Ovary (tissue), 9 donors: Measurements from ENCODE around the gene PSME2. TPM values are rescaled to one million over a fixed set of nuclear protein-coding genes. Genes with fewer than 3 reads are reported as not detected.
A peak's percentile ranks its signal among the peaks of the same experiment; 100 is the strongest.

ENCODE experiments used
- DNase-seq, 5 donors: peaks; one replicate each; pipeline ENCODE4 v3.0.0-alpha.2; 2019 to 2020
- H3K27ac ChIP-seq, 2 donors: fragments of 200-600 bp; one replicate each; pipeline versions ENCODE4 v1.5.1 to v1.8.0; 2019 to 2022
- H3K27me3 ChIP-seq: fragments of 200-600 bp; one replicate; pipeline ENCODE4 v1.8.0; 2022
- H3K36me3 ChIP-seq: fragments of 200-600 bp; sonication (generic); one replicate; pipeline ENCODE4 v1.5.1; 2019
- H3K4me1 ChIP-seq: one replicate; pipeline ENCODE4 v1.8.1; 2013; ENCODE audit warnings: mild to moderate bottlenecking, moderate library complexity; ENCODE audit not compliant: insufficient read depth
- H3K4me3 ChIP-seq: fragments of 200-600 bp; sonication (generic); one replicate; pipeline ENCODE4 v1.5.1; 2017
- H3K9me3 ChIP-seq, 2 donors: fragments of 200-600 bp in 1 of 2; sonication (generic) in 1 of 2; one replicate each; pipeline versions ENCODE4 v1.5.1 to v1.8.1; 2013 to 2019; ENCODE audit warnings: mild to moderate bottlenecking in 1 of 2, moderate library complexity in 1 of 2
- CTCF ChIP-seq, 3 donors: fragments of 450-650 bp in 2 of 3; fragments of 200-600 bp in 1 of 3; IDR thresholded peaks; one replicate each; pipeline versions ENCODE4 v1.5.1 to v1.8.0; 2016 to 2022; ENCODE audit warnings: antibody characterized with exemption in 3 of 3, mild to moderate bottlenecking in 1 of 3
- EP300 ChIP-seq: sonication (generic); formaldehyde crosslinking; IDR thresholded peaks from one replicate; pipeline ENCODE4 v1.6.1; 2017; ENCODE audit warnings: antibody characterized with exemption
- POLR2A ChIP-seq: fragments of 450-650 bp; IDR thresholded peaks from one replicate; pipeline ENCODE4 v1.6.1; 2017; ENCODE audit warnings: antibody characterized with exemption, mild to moderate bottlenecking, moderate library complexity
- WGBS, 3 donors: extraction: QIAGEN DNeasy Blood & Tissue Kit in 1 of 3; methylation state at CpG; one replicate each; pipeline versions ENCODE4 v1.1.5 to v1.1.7; 2013 to 2017; 5-methylcytosine and 5-hydroxymethylcytosine counted together
- intact Hi-C, 4 donors: fragments of 100-400 bp; cut with DNase I; formaldehyde crosslinking; loops; one replicate each; pipeline versions ENCODE4 v1.11.0 to v1.15.1; 2022 to 2023
- polyA plus RNA-seq, 2 donors: library from polyadenylated mRNA; stranded (reverse); fragments of 200-250 nt in 1 of 2; fragments of 350-450 nt in 1 of 2; fragmentation: Illumina TruSeq in 1 of 2; extraction: RNeasy Lipid Tissue Mini Kit (QIAGEN cat#74804) in 1 of 2; gene quantifications; one replicate each; pipeline ENCODE4 v1.2.3, GENCODE V29; 2013 to 2014
- total RNA-seq, 7 donors: library from RNA; depleted of rRNA in 2 of 7; stranded (reverse); fragments of >200 nt in 2 of 7; fragmentation: NEBNext Ultra II Directional in 3 of 7; extraction: Animal tissue kit (Norgen Biotek cat#: 25700) in 3 of 7; gene quantifications; one replicate each; pipeline versions ENCODE4 v1.1.0 to v1.2.4, GENCODE V29; 2016 to 2023
- donor health status: DM: no; HTN: no; CAD: no; lungs with moderate emphysema.
- donor health status: DM: no; HTN: no; CAD: no.
- donor health status: Bipolar disorder and iron deficiency.
- donor health status: DM: yes; HTN: yes; CAD: no.
- donor health status: DM: no; HTN: no; CAD: no.
- donor health status: DM: yes; HTN: yes; CAD: no.

Gene PSME2
- total and polyA plus RNA-seq, 9 donors, result 34.7 to 160 (median 95.6) TPM

GRCh38 chr14:24189059-24189375, 42.6 kb upstream of the PSME2 start:
- intact Hi-C loops, result no loop called here
- Histone ChIP-seq H3K27ac (no peak overlapping the region), H3K36me3 (no peaks in the 10 kb centered on the region), H3K4me1 (peaks cover 2% of the 10 kb centered on the region), H3K4me3 (no peak overlapping the region), H3K27me3 (no peaks in the 10 kb centered on the region), H3K9me3 (no peaks in the 10 kb centered on the region)
- 0 to 1% (median 0%) methylated on average over 3 of the region's 3 CpGs for WGBS, 3 donors
- no peak for DNase-seq
- TF ChIP-seq CTCF (IDR thresholded peaks at IDR 0.05), result no peak
- no peak for TF ChIP-seq POLR2A
- no peak for TF ChIP-seq EP300

DNA sequence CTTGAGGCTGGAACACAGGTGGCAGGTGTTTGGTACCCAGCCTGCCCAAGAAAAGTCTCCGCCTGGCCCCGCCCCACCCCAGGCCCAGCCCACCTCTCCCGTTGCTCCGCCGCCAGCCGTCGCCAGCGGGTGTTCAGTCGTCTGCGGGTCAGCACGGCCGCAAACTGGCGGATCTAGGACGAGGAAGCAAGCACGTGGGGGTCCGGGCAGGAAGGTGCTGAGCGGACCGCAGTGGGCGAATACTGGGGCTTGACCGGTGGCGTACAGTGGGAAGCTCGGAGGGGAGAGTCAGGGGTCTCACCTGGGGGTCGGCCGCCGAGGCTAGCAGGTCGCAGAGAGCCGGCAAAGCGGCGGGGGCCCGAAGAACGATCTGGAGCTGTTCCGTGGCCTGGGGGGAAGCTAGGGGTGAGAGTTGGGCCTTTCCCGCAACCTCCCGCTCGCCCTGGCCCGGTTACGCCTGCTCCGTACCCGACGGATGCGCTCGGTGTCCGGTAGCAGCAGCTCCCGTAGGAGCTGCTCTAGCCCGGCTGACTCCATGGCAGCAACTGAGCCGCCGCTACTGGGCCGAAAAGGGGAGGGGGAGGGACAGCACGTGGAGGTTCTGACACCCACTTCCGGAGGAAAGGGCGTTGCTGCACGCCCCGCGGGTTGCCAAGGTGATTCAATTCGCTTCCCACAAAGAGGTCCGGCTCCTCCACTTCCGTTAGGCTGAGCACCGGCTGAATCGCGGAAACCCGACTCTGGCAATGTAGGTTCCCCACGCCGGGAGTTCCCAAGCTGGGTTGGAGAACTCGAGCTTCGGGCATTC, 42.0 kb upstream of the PSME2 start, which contains the start of gene IPO4:
IPO4 (minus strand) TSS at position 566 of the 808 bp plus-strand sequence; CDS start at position 537, 29 bp downstream.
- 0 to 1% (median 0%) methylated on average over 48 to 65 of the region's 65 CpGs for WGBS, 3 donors
- Histone ChIP-seq H3K4me1 (peaks cover 2% of the 10 kb centered on the region), H3K4me3 (peak within 1 kb of the TSS; percentile 45), H3K9me3 (no peaks in the 10 kb centered on the region), H3K27me3 (no peaks in the 10 kb centered on the region), H3K36me3 (no peaks in the 10 kb centered on the region), H3K27ac (no peak within 1 kb of the TSS)
- no peak for TF ChIP-seq EP300
- peak; percentile 40 for TF ChIP-seq POLR2A
- DNase-seq, result peak; percentile 95 to 97 (median 96)
- intact Hi-C loops, result no loop called here

DNA sequence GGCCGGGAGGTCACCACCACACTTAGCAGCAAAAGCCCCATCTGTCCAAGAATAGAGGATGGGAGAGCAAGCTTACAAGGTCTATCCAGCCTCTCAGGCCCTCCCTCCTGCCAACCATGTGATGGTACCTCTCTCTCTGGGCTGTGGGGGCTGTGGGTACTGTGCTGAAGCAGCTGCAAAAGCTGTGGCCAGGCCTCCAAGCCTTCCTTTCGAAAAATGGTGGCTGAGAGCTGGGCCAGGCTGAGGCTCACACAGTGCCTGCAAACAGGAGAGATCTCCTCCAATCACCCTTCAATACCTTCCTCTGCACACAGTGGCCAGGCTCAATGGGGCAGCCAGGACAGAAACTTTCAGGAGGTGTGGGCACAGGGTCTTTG, 41.1 kb upstream of the PSME2 start:
- no peak overlapping the region for H3K27ac ChIP-seq
- no peak overlapping the region for H3K4me3 ChIP-seq
- no peak for DNase-seq
- TF ChIP-seq EP300, result no peak
- TF ChIP-seq CTCF (IDR thresholded peaks at IDR 0.05), result no peak
- TF ChIP-seq POLR2A, result no peak
- intact Hi-C loops, result no loop called here
- H3K9me3 ChIP-seq, result no peaks in the 10 kb centered on the region
- H3K27me3 ChIP-seq, result no peaks in the 10 kb centered on the region
- peaks cover 2% of the 10 kb centered on the region for H3K4me1 ChIP-seq
- 70 to 82% (median 72%) methylated on average over 2 of the region's 2 CpGs for WGBS, 3 donors
- no peaks in the 10 kb centered on the region for H3K36me3 ChIP-seq

- intact Hi-C loops, result no loop called here
- Histone ChIP-seq H3K9me3 (no peaks in the 10 kb centered on the region), H3K36me3 (no peaks in the 10 kb centered on the region), H3K27me3 (no peaks in the 10 kb centered on the region), H3K4me1 (peaks cover 2% of the 10 kb centered on the region), H3K4me3 (no peak overlapping the region), H3K27ac (no peak overlapping the region)
- WGBS, 3 donors, result 87 to 94% (median 88%) methylated on average over 10 of the region's 10 CpGs
- no peak for TF ChIP-seq CTCF (IDR thresholded peaks at IDR 0.05)
- TF ChIP-seq POLR2A, result no peak
- TF ChIP-seq EP300, result no peak
- no peak for DNase-seq
Observed at GRCh38 chr14:24186831-24187538, 40.6 kb upstream of the PSME2 start.

GRCh38 chr14:24185741-24186140, 39.3 kb upstream of the PSME2 start:
- no peak for DNase-seq
- Histone ChIP-seq H3K4me3 (no peak overlapping the region), H3K9me3 (no peaks in the 10 kb centered on the region), H3K27ac (no peak overlapping the region), H3K4me1 (peaks cover 2% of the 10 kb centered on the region), H3K27me3 (no peaks in the 10 kb centered on the region), H3K36me3 (no peaks in the 10 kb centered on the region)
- 91 to 92% (median 91%) methylated on average over 11 of the region's 11 CpGs for WGBS, 3 donors
- intact Hi-C loops, result no loop called here
- TF ChIP-seq EP300 (no peak), POLR2A (no peak), CTCF (IDR thresholded peaks at IDR 0.05) (no peak)
